Astrocyte (in vitro differentiated cells and primary cell): ENCODE results near the gene ZBTB17. TPM values are rescaled to one million over a fixed set of nuclear protein-coding genes. Genes with fewer than 3 reads are reported as not detected.

Experiments used
- DNase-seq: peaks from one replicate; pipeline ENCODE4 v3.0.0-alpha.2; 2010; ENCODE audit warnings: low read depth
- FAIRE-seq: peaks from 2 replicates; lab custom pipeline; 2011; peaks lifted over from hg19 to GRCh38; lab: Jason Lieb, UNC
- H2AFZ ChIP-seq: 2 replicates; pipeline ENCODE4 v1.6.0; 2012; ENCODE audit warnings: low read depth, low read length, inconsistent platforms
- H3K27ac ChIP-seq: 2 replicates; pipeline ENCODE4 v1.5.1; 2011; ENCODE audit warnings: low read depth, low read length, inconsistent platforms
- H3K27me3 ChIP-seq: 2 replicates; pipeline ENCODE4 v1.6.0; 2011; ENCODE audit warnings: low read length, inconsistent platforms; ENCODE audit not compliant: insufficient read depth
- H3K36me3 ChIP-seq: 2 replicates; pipeline ENCODE4 v1.5.1; 2011; ENCODE audit warnings: low read length, inconsistent platforms; ENCODE audit not compliant: insufficient read depth
- H3K4me1 ChIP-seq: 2 replicates; pipeline ENCODE4 v1.5.1; 2011; ENCODE audit warnings: low read length, inconsistent platforms; ENCODE audit not compliant: insufficient read depth
- H3K4me2 ChIP-seq: 2 replicates; pipeline ENCODE4 v1.6.0; 2012; ENCODE audit warnings: low read length, inconsistent platforms
- H3K4me3 ChIP-seq: 2 replicates; pipeline ENCODE4 v1.5.1; 2011; ENCODE audit warnings: low read depth, mild to moderate bottlenecking, low read length, inconsistent platforms; ENCODE audit not compliant: insufficient read depth
- H3K79me2 ChIP-seq: 2 replicates; pipeline ENCODE4 v1.6.0; 2012; ENCODE audit warnings: mild to moderate bottlenecking, low read length, inconsistent platforms; ENCODE audit not compliant: insufficient read depth
- H3K9ac ChIP-seq: 2 replicates; pipeline ENCODE4 v1.6.0; 2012; ENCODE audit warnings: mild to moderate bottlenecking, low read length, inconsistent platforms
- H3K9me3 ChIP-seq: 2 replicates; pipeline ENCODE4 v1.5.1; 2012; ENCODE audit warnings: low read depth, mild to moderate bottlenecking, low read length, inconsistent platforms; ENCODE audit not compliant: insufficient read depth
- H4K20me1 ChIP-seq: 2 replicates; pipeline ENCODE4 v1.6.0; 2012; ENCODE audit warnings: low read length, inconsistent platforms; ENCODE audit not compliant: insufficient read depth
- H3K27ac Mint-ChIP-seq: one replicate; pipeline ENCODE4 v1.8.0; 2021; ENCODE audit warnings: mild to moderate bottlenecking, mixed read lengths; ENCODE audit not compliant: unreplicated experiment
- H3K27me3 Mint-ChIP-seq: one replicate; pipeline ENCODE4 v1.8.0; 2021; ENCODE audit warnings: low read depth, mixed read lengths; ENCODE audit not compliant: unreplicated experiment
- H3K36me3 Mint-ChIP-seq: one replicate; pipeline ENCODE4 v1.8.0; 2021; ENCODE audit warnings: low read depth, mixed read lengths; ENCODE audit not compliant: unreplicated experiment
- H3K4me1 Mint-ChIP-seq: one replicate; pipeline ENCODE4 v1.8.0; 2021; ENCODE audit warnings: low read depth, mixed read lengths; ENCODE audit not compliant: unreplicated experiment
- H3K4me3 Mint-ChIP-seq: one replicate; pipeline ENCODE4 v1.8.0; 2021; ENCODE audit warnings: mild to moderate bottlenecking, moderate library complexity, mixed read lengths; ENCODE audit not compliant: unreplicated experiment
- H3K9me3 Mint-ChIP-seq: one replicate; pipeline ENCODE4 v1.8.0; 2021; ENCODE audit warnings: mild to moderate bottlenecking, mixed read lengths; ENCODE audit not compliant: unreplicated experiment
- EZH2 ChIP-seq: IDR thresholded peaks from 2 replicates; pipeline ENCODE4 v1.6.1; 2012; ENCODE audit warnings: mild to moderate bottlenecking, low read length, inconsistent platforms; ENCODE audit not compliant: insufficient read depth
- total RNA-seq: library from RNA; stranded (reverse); gene quantifications from 2 replicates; pipeline ENCODE4 v1.2.1, GENCODE V29; 2021
- TF ChIP-seq, protein P1 (sequence below): IDR thresholded peaks from 2 replicates; pipeline ENCODE4 v1.5.1; 2011; ENCODE audit warnings: low read depth, mild to moderate bottlenecking, inconsistent platforms, low read length, moderate library complexity; ENCODE audit not compliant: insufficient read depth

Gene ZBTB17
- total RNA-seq, 1 donor from 2014 or later: 28.1 TPM

- peaks cover 5% of the 10 kb centered on the region for H3K36me3 Mint-ChIP-seq
- TF ChIP-seq, protein P1, sequence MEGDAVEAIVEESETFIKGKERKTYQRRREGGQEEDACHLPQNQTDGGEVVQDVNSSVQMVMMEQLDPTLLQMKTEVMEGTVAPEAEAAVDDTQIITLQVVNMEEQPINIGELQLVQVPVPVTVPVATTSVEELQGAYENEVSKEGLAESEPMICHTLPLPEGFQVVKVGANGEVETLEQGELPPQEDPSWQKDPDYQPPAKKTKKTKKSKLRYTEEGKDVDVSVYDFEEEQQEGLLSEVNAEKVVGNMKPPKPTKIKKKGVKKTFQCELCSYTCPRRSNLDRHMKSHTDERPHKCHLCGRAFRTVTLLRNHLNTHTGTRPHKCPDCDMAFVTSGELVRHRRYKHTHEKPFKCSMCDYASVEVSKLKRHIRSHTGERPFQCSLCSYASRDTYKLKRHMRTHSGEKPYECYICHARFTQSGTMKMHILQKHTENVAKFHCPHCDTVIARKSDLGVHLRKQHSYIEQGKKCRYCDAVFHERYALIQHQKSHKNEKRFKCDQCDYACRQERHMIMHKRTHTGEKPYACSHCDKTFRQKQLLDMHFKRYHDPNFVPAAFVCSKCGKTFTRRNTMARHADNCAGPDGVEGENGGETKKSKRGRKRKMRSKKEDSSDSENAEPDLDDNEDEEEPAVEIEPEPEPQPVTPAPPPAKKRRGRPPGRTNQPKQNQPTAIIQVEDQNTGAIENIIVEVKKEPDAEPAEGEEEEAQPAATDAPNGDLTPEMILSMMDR: no peak
- TF ChIP-seq EZH2: no peak
- Histone ChIP-seq H4K20me1 (peaks cover 36% of the 10 kb centered on the region), H3K36me3 (peaks cover 10% of the 10 kb centered on the region), H3K9ac (peak overlapping the region; percentile 87), H3K4me3 (peak overlapping the region; percentile 70), H3K9me3 (no peaks in the 10 kb centered on the region), H3K27ac (peak overlapping the region; percentile 88), H3K4me1 (peaks cover 4% of the 10 kb centered on the region), H3K4me2 (peak overlapping the region; percentile 89), H2AFZ (peak overlapping the region; percentile 58), H3K79me2 (peaks cover 49% of the 10 kb centered on the region), H3K27me3 (no peaks in the 10 kb centered on the region)
- H3K4me3 Mint-ChIP-seq: peak overlapping the region; percentile 94
- DNase-seq: peak; percentile 32
- no peaks in the 10 kb centered on the region for H3K27me3 Mint-ChIP-seq
- H3K9me3 Mint-ChIP-seq: no peaks in the 10 kb centered on the region
- H3K4me1 Mint-ChIP-seq: no peaks in the 10 kb centered on the region
- H3K27ac Mint-ChIP-seq: peak overlapping the region; percentile 58
- FAIRE-seq: no peak
Observed at GRCh38 chr1:15975358-15975804, 520 bp downstream of the ZBTB17 start.

- Mint-ChIP-seq H3K27ac (peak overlapping the region; percentile 53), H3K9me3 (no peaks in the 10 kb centered on the region), H3K4me1 (no peaks in the 10 kb centered on the region), H3K36me3 (peaks cover 7% of the 10 kb centered on the region), H3K27me3 (no peaks in the 10 kb centered on the region), H3K4me3 (peak overlapping the region; percentile 94)
- Histone ChIP-seq H3K4me1 (peaks cover 4% of the 10 kb centered on the region), H2AFZ (no peak overlapping the region), H3K36me3 (peaks cover 12% of the 10 kb centered on the region), H3K4me2 (peak overlapping the region; percentile 89), H4K20me1 (peaks cover 36% of the 10 kb centered on the region), H3K9ac (peak overlapping the region; percentile 87), H3K79me2 (peaks cover 53% of the 10 kb centered on the region), H3K9me3 (no peaks in the 10 kb centered on the region), H3K27me3 (no peaks in the 10 kb centered on the region), H3K27ac (peak overlapping the region; percentile 88), H3K4me3 (peak overlapping the region; percentile 70)
- FAIRE-seq (no peak), DNase-seq (no peak)
- no peak for TF ChIP-seq EZH2
- TF ChIP-seq, protein P1: no peak
Observed at GRCh38 chr1:15974855-15975254, 1.0 kb downstream of the ZBTB17 start.

GRCh38 chr1:15973772-15974171 is 2.1 kb downstream of the ZBTB17 start:
- H3K79me2 ChIP-seq: peaks cover 64% of the 10 kb centered on the region
- no peaks in the 10 kb centered on the region for H3K27me3 Mint-ChIP-seq

More at GRCh38 chr1:15973772-15974171, 2.1 kb downstream of the ZBTB17 start:
- Mint-ChIP-seq H3K9me3 (no peaks in the 10 kb centered on the region), H3K4me3 (no peak overlapping the region), H3K27ac (no peak overlapping the region), H3K36me3 (peaks cover 16% of the 10 kb centered on the region), H3K4me1 (no peaks in the 10 kb centered on the region)
- Histone ChIP-seq H3K27me3 (no peaks in the 10 kb centered on the region), H4K20me1 (peaks cover 42% of the 10 kb centered on the region), H3K4me1 (peaks cover 4% of the 10 kb centered on the region), H2AFZ (no peak overlapping the region), H3K4me3 (no peak overlapping the region), H3K9me3 (no peaks in the 10 kb centered on the region), H3K9ac (no peak overlapping the region), H3K27ac (no peak overlapping the region), H3K4me2 (no peak overlapping the region), H3K36me3 (peaks cover 15% of the 10 kb centered on the region)
- DNase-seq (no peak), FAIRE-seq (no peak)
- TF ChIP-seq EZH2: no peak
- TF ChIP-seq, protein P1: no peak
